ENCODE measurements around the gene HDDC3.

HDDC3 gene

GRCh38 chr15:90893175-90894090 is 38.9 kb downstream of the HDDC3 start:
- DNase-seq (ENCODE audit: extremely low spot score), result no peak
- ChIA-PET CTCF (interaction anchor here (0.6 to 1.4 kb wide), 2 partner anchors 38 to 710 kb away, joined by 3 to 7 read pairs; no protein-coding TSS in a partner anchor), POLR2A (interaction anchor here (0.8 to 1.9 kb wide), 3 partner anchors 9 to 41 kb away, joined by 3 to 12 read pairs (median 3); partner anchors contain the start of genes MAN2A2 and UNC45A)

GRCh38 chr15:90892498-90893174 is 39.7 kb downstream of the HDDC3 start:
- POLR2A ChIA-PET, result interaction anchor here (0.8 to 1.9 kb wide), 3 partner anchors 10 to 42 kb away, joined by 3 to 12 read pairs (median 3); partner anchors contain the start of genes MAN2A2 and UNC45A
- CTCF ChIA-PET, result interaction anchor here (1.4 kb wide), 1 partner anchor 39 kb away, joined by 7 read pairs; no protein-coding TSS in a partner anchor
- DNase-seq (ENCODE audit: extremely low spot score), result no peak
- no peak for TF ChIP-seq FOXM1 (IDR thresholded peaks at IDR 0.05; ENCODE audit: borderline replicate concordance)
- no peak for TF ChIP-seq NFRKB (IDR thresholded peaks at IDR 0.05)
- TF ChIP-seq CTBP1 (IDR thresholded peaks at IDR 0.05; ENCODE audit: borderline replicate concordance), result no peak
- TF ChIP-seq ELF4 (IDR thresholded peaks at IDR 0.05), result no peak
- TF ChIP-seq PKNOX1 (IDR thresholded peaks at IDR 0.05), result no peak
- no peak for TF ChIP-seq LEF1 (IDR thresholded peaks at IDR 0.05; ENCODE audit: borderline replicate concordance)
- no peak for TF ChIP-seq ZNF384 (IDR thresholded peaks at IDR 0.05)
- TF ChIP-seq BHLHE40 (IDR thresholded peaks at IDR 0.05; ENCODE audit: borderline replicate concordance), result no peak
- TF ChIP-seq SP1 (IDR thresholded peaks at IDR 0.05), result no peak
- no peak for TF ChIP-seq ARNT (IDR thresholded peaks at IDR 0.05)
- TF ChIP-seq FOXA1 (IDR thresholded peaks at IDR 0.05), result no peak
- TF ChIP-seq L3MBTL2 (conservative IDR thresholded peaks at IDR 0.05), result no peak
- TF ChIP-seq HDGF (IDR thresholded peaks at IDR 0.05; ENCODE audit: borderline replicate concordance), result no peak
- no peak for TF ChIP-seq TARDBP (IDR thresholded peaks at IDR 0.05)
- TF ChIP-seq FOXK2 (IDR thresholded peaks at IDR 0.05), result no peak
- no peak for TF ChIP-seq SUZ12 (IDR thresholded peaks at IDR 0.05)

More at GRCh38 chr15:90893175-90894090, 38.9 kb downstream of the HDDC3 start:
- TF ChIP-seq NFRKB (IDR thresholded peaks at IDR 0.05), result no peak
- TF ChIP-seq HDGF (IDR thresholded peaks at IDR 0.05; ENCODE audit: borderline replicate concordance), result no peak
- no peak for TF ChIP-seq SP1 (IDR thresholded peaks at IDR 0.05)
- no peak for TF ChIP-seq FOXA1 (IDR thresholded peaks at IDR 0.05)
- TF ChIP-seq SUZ12 (IDR thresholded peaks at IDR 0.05), result no peak
- TF ChIP-seq FOXK2 (IDR thresholded peaks at IDR 0.05), result no peak
- TF ChIP-seq CTBP1 (IDR thresholded peaks at IDR 0.05; ENCODE audit: borderline replicate concordance), result no peak

- no peak for DNase-seq (ENCODE audit: extremely low spot score)
- ChIA-PET POLR2A (no interaction called here), CTCF (no interaction called here)
- TF ChIP-seq PKNOX1 (IDR thresholded peaks at IDR 0.05), result no peak
- TF ChIP-seq SUZ12 (IDR thresholded peaks at IDR 0.05), result no peak
- no peak for TF ChIP-seq LEF1 (IDR thresholded peaks at IDR 0.05; ENCODE audit: borderline replicate concordance)
- no peak for TF ChIP-seq CTBP1 (IDR thresholded peaks at IDR 0.05; ENCODE audit: borderline replicate concordance)
- TF ChIP-seq FOXA1 (IDR thresholded peaks at IDR 0.05), result no peak
- no peak for TF ChIP-seq TARDBP (IDR thresholded peaks at IDR 0.05)
- no peak for TF ChIP-seq NFRKB (IDR thresholded peaks at IDR 0.05)
- TF ChIP-seq SP1 (IDR thresholded peaks at IDR 0.05), result no peak
- no peak for TF ChIP-seq ARNT (IDR thresholded peaks at IDR 0.05)
- no peak for TF ChIP-seq BHLHE40 (IDR thresholded peaks at IDR 0.05; ENCODE audit: borderline replicate concordance)
- no peak for TF ChIP-seq FOXM1 (IDR thresholded peaks at IDR 0.05; ENCODE audit: borderline replicate concordance)
- no peak for TF ChIP-seq ELF4 (IDR thresholded peaks at IDR 0.05)
Observed at GRCh38 chr15:90892023-90892422, 40.3 kb downstream of the HDDC3 start.

- no peak for TF ChIP-seq FOXA1 (IDR thresholded peaks at IDR 0.05)
- TF ChIP-seq FOXK2 (IDR thresholded peaks at IDR 0.05), result no peak
- no peak for TF ChIP-seq LEF1 (IDR thresholded peaks at IDR 0.05; ENCODE audit: borderline replicate concordance)
- no peak for TF ChIP-seq SP1 (IDR thresholded peaks at IDR 0.05)
- no peak for TF ChIP-seq ZNF384 (IDR thresholded peaks at IDR 0.05)
- no peak for TF ChIP-seq ARNT (IDR thresholded peaks at IDR 0.05)
- no peak for TF ChIP-seq BHLHE40 (IDR thresholded peaks at IDR 0.05; ENCODE audit: borderline replicate concordance)
- no peak for TF ChIP-seq CTBP1 (IDR thresholded peaks at IDR 0.05; ENCODE audit: borderline replicate concordance)
- no peak for TF ChIP-seq HDGF (IDR thresholded peaks at IDR 0.05; ENCODE audit: borderline replicate concordance)
- no peak for TF ChIP-seq L3MBTL2 (conservative IDR thresholded peaks at IDR 0.05)
- TF ChIP-seq PKNOX1 (IDR thresholded peaks at IDR 0.05), result no peak
- TF ChIP-seq TARDBP (IDR thresholded peaks at IDR 0.05), result no peak
- TF ChIP-seq FOXM1 (IDR thresholded peaks at IDR 0.05; ENCODE audit: borderline replicate concordance), result no peak
- no peak for TF ChIP-seq ELF4 (IDR thresholded peaks at IDR 0.05)
- no peak for TF ChIP-seq SUZ12 (IDR thresholded peaks at IDR 0.05)
- TF ChIP-seq NFRKB (IDR thresholded peaks at IDR 0.05), result no peak
- no peak for DNase-seq (ENCODE audit: extremely low spot score)
- ChIA-PET POLR2A (no interaction called here), CTCF (no interaction called here)
Observed at GRCh38 chr15:90891346-90891949, 40.9 kb downstream of the HDDC3 start.

GRCh38 chr15:90890839-90891238 is 41.5 kb downstream of the HDDC3 start:
- ChIA-PET CTCF (no interaction called here), POLR2A (interaction anchor here (1.0 kb wide), 1 partner anchor 13 kb away, joined by 3 read pairs; no protein-coding TSS in a partner anchor)
- no peak for DNase-seq (ENCODE audit: extremely low spot score)
- TF ChIP-seq LEF1 (IDR thresholded peaks at IDR 0.05; ENCODE audit: borderline replicate concordance) (no peak), BHLHE40 (IDR thresholded peaks at IDR 0.05; ENCODE audit: borderline replicate concordance) (no peak)

All from HEK293T (cell line).